ENCODE results near the gene TNNC2. TPM values are rescaled to one million over a fixed set of nuclear protein-coding genes. Genes with fewer than 3 reads are reported as not detected.

Gene TNNC2
- total RNA-seq, 1 experiment from 2014 or later: not detected

Other genes with a start within 250 kb of the TNNC2 start
- gene WFDC8, start 248.0 kb downstream of the TNNC2 start, total RNA-seq (2022): not detected in 2 replicates
- gene WFDC10A, start 197.6 kb downstream of the TNNC2 start, total RNA-seq (2022): not detected in 2 replicates
- not detected in 2 replicates for gene WFDC9, start 196.0 kb downstream of the TNNC2 start, total RNA-seq (2022)
- gene WFDC11, start 157.1 kb downstream of the TNNC2 start, total RNA-seq (2022): not detected in 2 replicates
- not detected in 2 replicates for gene WFDC13, start 125.3 kb downstream of the TNNC2 start, total RNA-seq (2022)
- gene WFDC10B, start 122.3 kb downstream of the TNNC2 start, total RNA-seq (2022): not detected in 2 replicates
- not detected in 2 replicates for gene SPINT4, start 105.0 kb downstream of the TNNC2 start, total RNA-seq (2022)
- 0.91 TPM in 1 of 2 replicates, not detected in the other for gene WFDC3, start 35.4 kb downstream of the TNNC2 start, total RNA-seq (2022)
- gene DNTTIP1, start 35.4 kb downstream of the TNNC2 start, total RNA-seq (2022): 41.6 and 51.6 TPM in 2 replicates
- 98.4 and 107 TPM in 2 replicates for gene UBE2C, start 14.7 kb downstream of the TNNC2 start, total RNA-seq (2022)
- 8.5 and 13.9 TPM in 2 replicates for gene SNX21, start 6.5 kb upstream of the TNNC2 start, total RNA-seq (2022)
- 19.5 and 20.1 TPM in 2 replicates for gene ACOT8, start 30.1 kb upstream of the TNNC2 start, total RNA-seq (2022)
- 1.4 and 2.4 TPM in 2 replicates for gene ZSWIM3, start 30.3 kb upstream of the TNNC2 start, total RNA-seq (2022)
- 7.6 and 10.3 TPM in 2 replicates for gene ZSWIM1, start 53.9 kb upstream of the TNNC2 start, total RNA-seq (2022)
- 0.72 and 0.74 TPM in 2 replicates for gene SPATA25, start 60.3 kb upstream of the TNNC2 start, total RNA-seq (2022)
- gene NEURL2, start 63.9 kb upstream of the TNNC2 start, total RNA-seq (2022): 2.0 and 2.5 TPM in 2 replicates
- gene CTSA, start 64.0 kb upstream of the TNNC2 start, total RNA-seq (2022): 25.3 and 39.1 TPM in 2 replicates
- 0.20 and 0.37 TPM in 2 replicates for gene PLTP, start 84.8 kb upstream of the TNNC2 start, total RNA-seq (2022)
- 14.3 and 20.5 TPM in 2 replicates for gene PCIF1, start 107.4 kb upstream of the TNNC2 start, total RNA-seq (2022)
- gene ZNF335, start 144.9 kb upstream of the TNNC2 start, total RNA-seq (2022): 24.2 and 26.9 TPM in 2 replicates
- gene MMP9, start 181.6 kb upstream of the TNNC2 start, total RNA-seq (2022): 0.12 TPM in 1 of 2 replicates, not detected in the other
- 0.75 and 0.98 TPM in 2 replicates for gene SLC12A5, start 201.9 kb upstream of the TNNC2 start, total RNA-seq (2022)